Ectodermal cell (in vitro differentiated cells): ENCODE measurements around the gene GIT1. TPM values are rescaled to one million over a fixed set of nuclear protein-coding genes. Genes with fewer than 3 reads are reported as not detected.

Experiments used
- H3K27ac ChIP-seq: 2 replicates; pipeline ENCODE4 v1.7.0; 2013; ENCODE audit warnings: mild to moderate bottlenecking, low read depth, low read length; ENCODE audit not compliant: insufficient read depth, poor library complexity, severe bottlenecking
- H3K27me3 ChIP-seq: 2 replicates; pipeline ENCODE4 v1.7.0; 2013; ENCODE audit warnings: mild to moderate bottlenecking, low read length; ENCODE audit not compliant: insufficient read depth, control insufficient read depth, poor library complexity, severe bottlenecking
- H3K36me3 ChIP-seq: one replicate; pipeline ENCODE4 v1.7.0; 2013; ENCODE audit warnings: low read length; ENCODE audit not compliant: control insufficient read depth, insufficient read depth
- H3K4me1 ChIP-seq: one replicate; pipeline ENCODE4 v1.7.0; 2013; ENCODE audit warnings: low read length; ENCODE audit not compliant: control insufficient read depth, insufficient read depth
- H3K4me3 ChIP-seq: 2 replicates; pipeline ENCODE4 v1.7.0; 2013; ENCODE audit warnings: low read depth, low read length, control low read depth; ENCODE audit not compliant: insufficient read depth
- H3K9me3 ChIP-seq: 2 replicates; pipeline ENCODE4 v1.7.0; 2013; ENCODE audit warnings: mild to moderate bottlenecking, low read length, moderate library complexity; ENCODE audit not compliant: control insufficient read depth
- WGBS, 2 experiments: methylation state at CpG; one replicate each; pipeline ENCODE4 v1.1.7; 2013; ENCODE audit warnings: missing lambda C conversion rate in 2 of 2; 5-methylcytosine and 5-hydroxymethylcytosine counted together
- polyA plus RNA-seq, 4 experiments: library from polyadenylated mRNA; stranded (reverse); fragments of 50-300 nt; gene quantifications; one replicate each; pipeline ENCODE4 v1.2.3, GENCODE V29; 2013

The GIT1 gene
- 70.2 TPM for polyA plus RNA-seq (2013, experiment 1 of 4)
- 58.0 TPM for polyA plus RNA-seq (2013, experiment 2 of 4)
- 53.3 TPM for polyA plus RNA-seq (2013, experiment 3 of 4)
- polyA plus RNA-seq (2013, experiment 4 of 4): 54.0 TPM

GRCh38 chr17:29589524-29590410 is at the start of gene GIT1:
GIT1 (minus strand) TSS chr17:29589648; CDS start chr17:29589378, 270 bp downstream.
- Histone ChIP-seq H3K4me1 (peaks cover 58% of the 10 kb centered on the region), H3K4me3 (peak within 1 kb of the TSS; percentile 88), H3K36me3 (no peaks in the 10 kb centered on the region), H3K27me3 (peaks cover 16% of the 10 kb centered on the region), H3K9me3 (no peaks in the 10 kb centered on the region), H3K27ac (no peak within 1 kb of the TSS)
- 9% methylated on average over 70 of the region's 70 CpGs for WGBS, 2 experiments

GRCh38 chr17:29633886-29634285 is 44.4 kb upstream of the GIT1 start:
- Histone ChIP-seq H3K36me3 (peaks cover 4% of the 10 kb centered on the region), H3K4me1 (peaks cover 10% of the 10 kb centered on the region), H3K4me3 (no peak overlapping the region), H3K27ac (no peak overlapping the region), H3K9me3 (no peaks in the 10 kb centered on the region), H3K27me3 (no peaks in the 10 kb centered on the region)
- 48 to 49% methylated on average over 3 of the region's 3 CpGs for WGBS, 2 experiments

GRCh38 chr17:29630630-29631193 is 41.3 kb upstream of the GIT1 start:
- Histone ChIP-seq H3K27ac (no peak overlapping the region), H3K4me3 (no peak overlapping the region), H3K36me3 (peaks cover 4% of the 10 kb centered on the region), H3K9me3 (no peaks in the 10 kb centered on the region), H3K4me1 (peaks cover 10% of the 10 kb centered on the region), H3K27me3 (no peaks in the 10 kb centered on the region)
- WGBS, 2 experiments: 84 to 93% methylated on average over 6 of the region's 6 CpGs

GRCh38 chr17:29629839-29630238 is 40.4 kb upstream of the GIT1 start:
- no peak overlapping the region for H3K27ac ChIP-seq
- 87 to 89% methylated on average over 2 of the region's 2 CpGs for WGBS, 2 experiments
- H3K9me3 ChIP-seq: no peaks in the 10 kb centered on the region
- H3K27me3 ChIP-seq: no peaks in the 10 kb centered on the region
- peaks cover 10% of the 10 kb centered on the region for H3K4me1 ChIP-seq
- H3K36me3 ChIP-seq: peaks cover 4% of the 10 kb centered on the region
- no peak overlapping the region for H3K4me3 ChIP-seq

GRCh38 chr17:29628644-29629043 is 39.2 kb upstream of the GIT1 start:
- H3K9me3 ChIP-seq: no peaks in the 10 kb centered on the region

GRCh38 chr17:29627951-29628350 is 38.5 kb upstream of the GIT1 start:
- no peaks in the 10 kb centered on the region for H3K9me3 ChIP-seq
- WGBS, 2 experiments: 94 to 100% methylated on average over 1 of the region's 1 CpG
- H3K27me3 ChIP-seq: peaks cover 11% of the 10 kb centered on the region
- no peak overlapping the region for H3K27ac ChIP-seq
- H3K4me1 ChIP-seq: no peaks in the 10 kb centered on the region
- peaks cover 4% of the 10 kb centered on the region for H3K36me3 ChIP-seq
- no peak overlapping the region for H3K4me3 ChIP-seq

More at GRCh38 chr17:29628644-29629043, 39.2 kb upstream of the GIT1 start:
- peaks cover 4% of the 10 kb centered on the region for H3K36me3 ChIP-seq
- no peak overlapping the region for H3K4me3 ChIP-seq
- peaks cover 4% of the 10 kb centered on the region for H3K27me3 ChIP-seq
- peaks cover 4% of the 10 kb centered on the region for H3K4me1 ChIP-seq
- WGBS, 2 experiments: 81 to 87% methylated on average over 2 of the region's 2 CpGs
- no peak overlapping the region for H3K27ac ChIP-seq

GRCh38 chr17:29625037-29625750 is 35.7 kb upstream of the GIT1 start:
- no peaks in the 10 kb centered on the region for H3K9me3 ChIP-seq
- H3K27me3 ChIP-seq: peaks cover 33% of the 10 kb centered on the region
- H3K4me1 ChIP-seq: peaks cover 2% of the 10 kb centered on the region
- H3K36me3 ChIP-seq: no peaks in the 10 kb centered on the region
- 78 to 81% methylated on average over 8 of the region's 8 CpGs for WGBS, 2 experiments
- no peak overlapping the region for H3K4me3 ChIP-seq
- H3K27ac ChIP-seq: no peak overlapping the region

GRCh38 chr17:29624586-29624985 is 35.1 kb upstream of the GIT1 start:
- Histone ChIP-seq H3K9me3 (no peaks in the 10 kb centered on the region), H3K27ac (no peak overlapping the region), H3K36me3 (no peaks in the 10 kb centered on the region), H3K4me1 (peaks cover 3% of the 10 kb centered on the region), H3K4me3 (no peak overlapping the region), H3K27me3 (peaks cover 33% of the 10 kb centered on the region)
- WGBS, 2 experiments: 89 to 96% methylated on average over 3 to 4 of the region's 4 CpGs

GRCh38 chr17:29623283-29623647 is 33.8 kb upstream of the GIT1 start:
- Histone ChIP-seq H3K27ac (no peak overlapping the region), H3K36me3 (no peaks in the 10 kb centered on the region), H3K27me3 (peaks cover 45% of the 10 kb centered on the region), H3K9me3 (no peaks in the 10 kb centered on the region), H3K4me1 (peaks cover 3% of the 10 kb centered on the region), H3K4me3 (peak overlapping the region; percentile 58)
- 26 to 33% methylated on average over 4 of the region's 4 CpGs for WGBS, 2 experiments
